Left renal pelvis (tissue), 4 donors: ENCODE results near the gene PLPPR5. TPM values are rescaled to one million over a fixed set of nuclear protein-coding genes. Genes with fewer than 3 reads are reported as not detected.

ENCODE experiments used
- DNase-seq, 4 donors: peaks; one replicate each; pipeline ENCODE4 v3.0.0-alpha.2; 2013; ENCODE audit warnings: low read depth in 4 of 4, low spot score in 3 of 4
- polyA plus RNA-seq, 4 donors: library from polyadenylated mRNA; unstranded; fragments of 120-200 nt; gene quantifications; one replicate each; pipeline ENCODE4 v1.2.1, GENCODE V29; 2013; ENCODE audit not compliant: insufficient read length in 4 of 4

PLPPR5 gene
- polyA plus RNA-seq, 4 donors, result 1.7 to 1.9 (median 1.9) TPM

DNA sequence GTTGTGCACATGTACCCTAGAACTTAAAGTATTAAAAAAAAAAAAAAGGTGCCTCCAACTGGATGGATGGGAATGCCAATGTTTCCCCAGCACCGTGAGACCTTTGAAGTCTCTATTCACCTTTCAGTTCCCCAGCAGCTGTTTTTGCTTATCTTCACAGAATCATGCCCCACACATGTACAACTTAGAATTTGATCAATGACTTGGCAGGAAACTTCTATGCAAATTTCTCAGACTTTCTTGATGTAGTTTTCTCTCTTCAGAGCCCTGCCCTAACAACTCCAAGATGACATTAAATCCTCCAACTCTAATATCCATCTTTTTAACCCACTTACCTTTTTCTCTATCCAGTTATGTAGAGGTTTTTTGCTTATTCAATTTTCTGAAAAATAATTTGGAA lies 144.3 kb downstream of the PLPPR5 start:
- no peak for DNase-seq

DNA sequence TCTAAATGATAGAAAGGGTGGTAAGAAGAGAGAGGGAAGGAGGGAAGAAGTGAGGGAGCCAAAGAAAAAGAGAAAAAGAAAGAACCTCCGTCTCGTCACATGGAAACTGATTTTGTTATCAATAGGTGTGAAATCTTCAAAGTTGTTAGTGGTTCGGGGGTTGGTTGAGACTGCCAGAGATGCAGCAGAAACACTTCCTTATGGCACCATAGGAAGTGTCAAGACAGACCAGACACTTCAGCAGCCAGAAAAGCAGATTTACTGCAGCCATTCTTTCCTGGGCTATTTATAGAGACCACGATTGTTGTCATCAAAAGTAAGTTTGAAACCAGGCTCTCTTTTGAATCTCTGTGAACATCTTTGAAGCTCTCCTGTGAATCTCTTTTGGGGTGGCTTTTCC lies 150.5 kb downstream of the PLPPR5 start:
- no peak for DNase-seq

DNA sequence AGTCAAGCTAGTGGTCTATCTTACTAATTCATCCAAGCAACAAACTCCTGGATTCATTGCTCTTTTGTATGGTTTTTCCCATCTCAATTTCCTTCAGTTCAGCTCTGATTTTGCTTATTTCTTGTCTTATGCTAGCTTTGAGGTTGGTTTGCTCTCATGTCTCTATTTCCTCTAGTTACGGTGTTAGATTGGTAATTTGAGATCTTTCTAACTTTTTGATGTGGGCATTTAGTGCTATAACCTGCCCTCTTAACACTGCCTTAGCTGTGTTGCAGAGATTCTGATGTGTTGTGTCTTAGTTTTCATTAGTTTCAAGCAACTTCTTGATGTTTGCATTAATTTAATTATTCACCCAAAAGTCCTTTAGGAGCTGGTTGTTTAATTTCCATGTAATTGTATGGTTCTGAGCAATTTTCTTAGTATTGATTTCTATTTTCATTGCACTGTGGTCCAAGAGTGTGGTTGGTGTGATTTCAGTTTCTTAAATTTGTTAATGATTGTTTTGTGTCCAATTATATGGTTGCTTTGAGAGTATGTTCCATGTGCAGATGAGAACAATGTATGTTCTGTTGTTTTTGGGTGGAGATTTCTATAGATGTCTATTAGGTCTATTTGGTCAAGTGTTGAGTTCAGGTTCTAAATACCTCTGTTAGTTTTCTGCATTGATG lies 154.6 kb downstream of the PLPPR5 start:
- no peak for DNase-seq

DNA sequence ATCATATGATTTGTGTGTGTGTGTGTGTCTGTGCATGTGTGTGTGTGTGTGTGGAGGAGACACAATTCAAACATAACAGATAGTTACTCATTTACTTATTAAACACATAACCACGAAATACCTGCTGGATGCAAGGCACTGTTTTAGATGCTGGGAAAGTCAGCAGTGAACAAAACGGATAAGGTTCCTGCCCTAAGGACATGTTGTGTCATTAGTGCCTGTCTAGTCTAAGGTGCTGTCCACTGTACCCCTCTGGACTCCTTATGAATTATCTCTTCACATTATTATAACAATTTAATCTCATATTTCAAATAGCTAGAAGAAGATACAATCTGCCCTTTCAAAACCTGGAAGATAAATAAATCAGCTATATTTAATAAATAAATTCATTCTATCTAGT lies 162.4 kb downstream of the PLPPR5 start:
- DNase-seq, result no peak
